Small intestine (tissue), 7 donors: ENCODE results near the gene STAB2. TPM values are rescaled to one million over a fixed set of nuclear protein-coding genes. Genes with fewer than 3 reads are reported as not detected.
"Not testable (repeated sequence)": the region's sequence is repeated elsewhere in the genome, so short reads cannot be mapped to it uniquely, and the experiment has no call there.

ENCODE experiments used
- DNase-seq, 2 donors: peaks; one replicate each; pipeline versions ENCODE4 v3.0.0 to v3.0.0-alpha.2; 2013
- FAIRE-seq: peaks from 2 replicates; lab custom pipeline; 2012; peaks lifted over from hg19 to GRCh38; lab: Jason Lieb, UNC
- H3K27ac ChIP-seq, 3 donors: one replicate each; pipeline ENCODE4 v1.5.1; 2013; ENCODE audit warnings: low read length in 2 of 3, mild to moderate bottlenecking in 2 of 3, control low read depth in 1 of 3, inconsistent platforms in 1 of 3, low read depth in 1 of 3, moderate library complexity in 1 of 3
- H3K27me3 ChIP-seq, 3 donors: one replicate each; pipeline ENCODE4 v1.6.1; 2013; ENCODE audit warnings: low read length in 3 of 3, inconsistent platforms in 1 of 3; ENCODE audit not compliant: control insufficient read depth in 3 of 3, insufficient read depth in 3 of 3
- H3K36me3 ChIP-seq, 3 donors: one replicate each; pipeline ENCODE4 v1.6.1; 2013; ENCODE audit warnings: low read length in 3 of 3, inconsistent platforms in 1 of 3, low read depth in 1 of 3, mild to moderate bottlenecking in 1 of 3, moderate library complexity in 1 of 3; ENCODE audit not compliant: control insufficient read depth in 3 of 3, insufficient read depth in 2 of 3
- H3K4me1 ChIP-seq, 3 donors: one replicate each; pipeline ENCODE4 v1.6.1; 2013; ENCODE audit warnings: low read length in 2 of 3, inconsistent platforms in 1 of 3, low read depth in 1 of 3, mild to moderate bottlenecking in 1 of 3, moderate library complexity in 1 of 3; ENCODE audit not compliant: control insufficient read depth in 3 of 3, insufficient read depth in 2 of 3
- H3K4me3 ChIP-seq, 3 donors: one replicate each; pipeline ENCODE4 v1.5.1; 2013; ENCODE audit warnings: low read length in 3 of 3, control low read depth in 1 of 3, inconsistent platforms in 1 of 3, low read depth in 1 of 3, mild to moderate bottlenecking in 1 of 3, moderate library complexity in 1 of 3
- H3K9me3 ChIP-seq, 2 donors: one replicate each; pipeline ENCODE4 v1.6.1; 2013; ENCODE audit warnings: low read depth in 1 of 2, low read length in 1 of 2; ENCODE audit not compliant: control insufficient read depth in 2 of 2, insufficient read depth in 1 of 2
- WGBS, 3 donors: extraction: QIAGEN DNeasy Blood & Tissue Kit; methylation state at CpG; one replicate each; pipeline ENCODE4 v1.1.7; 2013; 5-methylcytosine and 5-hydroxymethylcytosine counted together
- polyA plus RNA-seq, 4 donors: library from polyadenylated mRNA; stranded (reverse) in 3 of 4; unstranded in 1 of 4; fragments of 200-250 nt in 3 of 4; fragments of 120-200 nt in 1 of 4; gene quantifications; one replicate each; pipeline versions ENCODE4 v1.2.1 to v1.2.3, GENCODE V29; 2013
- donor health status: healthy with polysubstance abuse.
- donor health status: control.
- donor health status: control.
- donor health status: Bipolar disorder and iron deficiency.
- donor health status: healthy.

STAB2 gene
- polyA plus RNA-seq, 4 donors = 0.06 to 2.5 TPM; not detected in 2

GRCh38 chr12:103805655-103806360 lies 218.7 kb downstream of the STAB2 start:
- Histone ChIP-seq H3K4me3 (no peak overlapping the region), H3K27me3 (no peaks in the 10 kb centered on the region), H3K9me3 (peaks cover 0 to 6% of the 10 kb centered on the region in 2 donors), H3K27ac (no peak overlapping the region), H3K36me3 (peaks cover 0 to 15% (median 0%) of the 10 kb centered on the region in 3 donors), H3K4me1 (peaks cover 0 to 6% (median 3%) of the 10 kb centered on the region in 3 donors)
- no peak for DNase-seq
- 90 to 96% (median 95%) methylated on average over 4 to 5 of the region's 5 CpGs for WGBS, 3 donors
- FAIRE-seq = no peak

- FAIRE-seq (no peak), DNase-seq (no peak)
- Histone ChIP-seq H3K4me1 (peaks cover 0 to 3% (median 3%) of the 10 kb centered on the region in 3 donors), H3K4me3 (no peak overlapping the region), H3K9me3 (peaks cover 0 to 6% of the 10 kb centered on the region in 2 donors), H3K27ac (no peak overlapping the region), H3K27me3 (no peaks in the 10 kb centered on the region), H3K36me3 (peaks cover 0 to 15% (median 0%) of the 10 kb centered on the region in 3 donors)
- 89 to 96% (median 95%) methylated on average over 4 of the region's 4 CpGs for WGBS, 3 donors
Measured at GRCh38 chr12:103806803-103807202, 219.7 kb downstream of the STAB2 start.

DNA sequence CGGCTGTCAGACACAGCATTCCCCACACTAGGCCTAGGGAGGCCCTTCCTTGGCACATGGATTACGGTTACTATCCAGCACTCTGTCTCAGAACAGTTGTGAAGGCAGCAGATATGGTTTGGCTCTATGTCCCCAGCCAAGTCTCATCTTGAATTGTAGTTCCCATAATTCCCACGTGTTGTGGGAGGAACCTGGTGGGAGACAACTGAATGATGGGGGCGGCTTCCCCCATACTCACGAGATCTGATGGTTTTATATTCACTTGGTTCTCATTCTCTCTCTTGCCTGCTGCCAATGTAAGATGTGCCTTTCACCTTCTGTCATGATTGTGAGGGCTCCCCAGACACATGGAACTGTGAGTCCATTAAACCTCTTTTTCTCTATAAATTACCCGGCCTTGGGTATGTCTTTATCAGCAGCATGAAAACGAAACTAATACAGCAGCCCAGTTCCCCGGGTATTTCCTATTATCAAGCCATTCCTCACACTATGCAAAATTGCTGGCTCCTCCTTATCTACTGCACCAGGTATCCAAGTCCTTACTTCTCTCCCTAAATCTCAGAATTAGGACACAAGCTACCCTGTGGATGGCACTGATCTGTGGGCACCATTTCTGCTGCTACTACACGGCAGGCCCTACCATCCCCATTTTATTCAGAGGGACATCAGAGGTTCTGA lies 220.6 kb downstream of the STAB2 start:
- H3K27ac ChIP-seq = no peak overlapping the region
- no peaks in the 10 kb centered on the region for H3K27me3 ChIP-seq
- peaks cover 0 to 3% (median 3%) of the 10 kb centered on the region in 3 donors for H3K4me1 ChIP-seq
- FAIRE-seq (no peak), DNase-seq (peak in 1 of 2 donors; percentile 9)
- peaks cover 0 to 6% of the 10 kb centered on the region in 2 donors for H3K9me3 ChIP-seq
- 58 to 81% (median 77%) methylated on average over 9 of the region's 9 CpGs for WGBS, 3 donors
- H3K36me3 ChIP-seq = peaks cover 0 to 12% (median 0%) of the 10 kb centered on the region in 3 donors
- H3K4me3 ChIP-seq = no peak overlapping the region

DNA sequence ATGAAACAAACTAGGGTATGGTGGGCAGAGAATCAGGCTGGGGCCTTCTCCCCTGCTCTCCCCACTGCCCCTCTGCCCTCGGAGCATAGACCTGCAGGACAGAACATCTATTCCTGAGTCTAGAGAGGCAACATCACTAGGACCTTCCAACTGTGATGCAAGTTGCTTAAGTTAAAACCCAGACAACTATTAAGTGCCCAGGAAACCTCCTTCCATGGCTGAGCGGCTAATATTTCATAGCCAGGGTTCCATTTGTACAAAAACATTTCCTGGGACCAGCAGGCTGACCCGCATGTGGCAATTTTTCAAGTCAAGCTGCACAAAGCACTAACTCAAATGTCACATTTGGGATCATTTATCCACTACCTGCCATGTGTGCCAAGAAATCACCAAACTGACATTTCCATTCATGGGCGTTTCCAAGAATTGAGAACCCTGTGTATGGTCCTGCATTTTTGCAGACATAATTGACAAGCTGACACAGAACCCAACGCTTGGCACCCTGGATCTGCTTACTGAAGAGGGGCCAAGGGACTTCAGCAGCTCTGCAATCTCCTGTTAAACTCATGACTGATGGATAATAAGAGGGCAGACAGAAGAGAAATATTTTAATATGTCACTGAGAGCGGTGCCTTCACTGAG lies 221.3 kb downstream of the STAB2 start:
- 89 to 95% (median 92%) methylated on average over 6 of the region's 6 CpGs for WGBS, 3 donors
- FAIRE-seq (no peak), DNase-seq (no peak)
- no peak overlapping the region for H3K27ac ChIP-seq
- H3K27me3 ChIP-seq = no peaks in the 10 kb centered on the region
- H3K4me1 ChIP-seq = peaks cover 0 to 3% (median 3%) of the 10 kb centered on the region in 3 donors
- peaks cover 0 to 6% of the 10 kb centered on the region in 2 donors for H3K9me3 ChIP-seq
- H3K4me3 ChIP-seq = no peak overlapping the region
- H3K36me3 ChIP-seq = peaks cover 0 to 12% (median 0%) of the 10 kb centered on the region in 3 donors

DNA sequence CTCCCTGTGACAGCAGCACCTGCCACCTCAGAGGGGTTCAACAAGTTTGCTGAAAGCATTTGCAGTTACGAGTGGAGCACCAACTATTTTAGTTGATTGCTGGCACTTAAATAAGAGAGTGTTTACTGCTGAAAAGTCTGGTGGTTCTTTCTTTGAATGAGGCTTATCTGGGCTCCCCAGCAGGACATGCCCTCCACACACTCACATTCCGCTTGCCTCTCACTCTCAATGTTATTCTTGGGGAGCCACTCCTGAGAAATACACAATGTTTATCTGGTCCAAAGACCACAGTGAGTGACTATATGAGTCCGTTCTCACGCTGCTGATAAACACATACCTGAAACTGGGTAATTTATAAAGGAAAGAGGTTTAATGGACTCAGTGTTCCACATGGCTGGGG lies 222.1 kb downstream of the STAB2 start:
- Histone ChIP-seq H3K4me3 (no peak overlapping the region), H3K27ac (no peak overlapping the region), H3K27me3 (no peaks in the 10 kb centered on the region), H3K36me3 (peaks cover 0 to 12% (median 0%) of the 10 kb centered on the region in 3 donors), H3K4me1 (peaks cover 0 to 3% (median 3%) of the 10 kb centered on the region in 3 donors), H3K9me3 (peaks cover 0 to 6% of the 10 kb centered on the region in 2 donors)
- DNase-seq (peak in 1 of 2 donors; percentile 37), FAIRE-seq (no peak)
- 61 to 83% (median 75%) methylated on average over 4 of the region's 4 CpGs for WGBS, 3 donors

GRCh38 chr12:103809639-103810038 lies 222.6 kb downstream of the STAB2 start:
- not testable (repeated sequence) for H3K27me3 ChIP-seq, H3K4me1 ChIP-seq, DNase-seq, H3K9me3 ChIP-seq, H3K4me3 ChIP-seq, H3K27ac ChIP-seq, FAIRE-seq
- peaks cover 0 to 12% (median 0%) of the 10 kb centered on the region in 3 donors for H3K36me3 ChIP-seq
- 78 to 87% (median 86%) methylated on average over 7 of the region's 7 CpGs for WGBS, 3 donors

GRCh38 chr12:103810111-103810510 lies 223.0 kb downstream of the STAB2 start:
- no peak for FAIRE-seq
- no peak overlapping the region for H3K27ac ChIP-seq
- H3K4me3 ChIP-seq = no peak overlapping the region
- no peak for DNase-seq
- peaks cover 0 to 12% (median 0%) of the 10 kb centered on the region in 3 donors for H3K36me3 ChIP-seq
- peaks cover 0 to 6% of the 10 kb centered on the region in 2 donors for H3K9me3 ChIP-seq
- 76 to 85% (median 79%) methylated on average over 5 of the region's 5 CpGs for WGBS, 3 donors
- H3K4me1 ChIP-seq = peaks cover 0 to 3% (median 3%) of the 10 kb centered on the region in 3 donors
- H3K27me3 ChIP-seq = no peaks in the 10 kb centered on the region

DNA sequence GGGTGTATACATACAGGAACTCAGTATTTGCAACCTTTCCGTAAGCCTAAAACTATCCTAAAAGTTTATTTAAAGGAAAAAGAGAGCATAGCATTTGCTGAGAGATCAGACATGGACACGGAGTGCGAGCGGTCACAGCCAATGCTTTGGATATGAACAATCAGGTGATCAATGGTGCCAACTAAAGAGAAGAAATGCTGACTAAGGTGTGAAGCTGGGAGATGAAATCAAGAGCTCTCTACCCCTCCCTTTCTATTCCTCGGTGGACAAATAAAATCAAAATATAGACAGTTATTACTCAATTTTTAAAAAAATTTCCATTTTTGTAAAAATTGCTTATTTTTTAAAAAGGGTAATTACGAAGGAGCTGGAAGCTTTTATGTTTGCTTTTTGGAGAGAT lies 224.7 kb downstream of the STAB2 start:
- Histone ChIP-seq H3K4me1 (peaks cover 0 to 3% (median 3%) of the 10 kb centered on the region in 3 donors), H3K9me3 (peaks cover 0 to 6% of the 10 kb centered on the region in 2 donors), H3K27me3 (no peaks in the 10 kb centered on the region), H3K27ac (no peak overlapping the region), H3K36me3 (peaks cover 0 to 9% (median 0%) of the 10 kb centered on the region in 3 donors), H3K4me3 (no peak overlapping the region)
- DNase-seq (no peak), FAIRE-seq (no peak)
- WGBS, 3 donors = 85 to 93% (median 89%) methylated on average over 6 of the region's 6 CpGs
